Erythroblast (primary cell): ENCODE results near the gene FZD2.

Experiments
- GATA1 ChIP-seq: IDR thresholded peaks from 2 replicates; pipeline ENCODE4 v1.6.1; 2011; ENCODE audit warnings: low read depth, mild to moderate bottlenecking, control low read depth, low read length, moderate library complexity
- POLR2A ChIP-seq: IDR thresholded peaks from 2 replicates; pipeline ENCODE4 v1.6.1; 2011; ENCODE audit warnings: mild to moderate bottlenecking, low read length

- no peak for TF ChIP-seq POLR2A
- TF ChIP-seq GATA1, result no peak
Measured at GRCh38 chr17:44598329-44598728, 41.0 kb downstream of the FZD2 start.
